Measurements from ENCODE around the gene MRPL30.
"Not testable (repeated sequence)": the region's sequence is repeated elsewhere in the genome, so short reads cannot be mapped to it uniquely, and the experiment has no call there.

The MRPL30 gene

GRCh38 chr2:99205491-99205890 lies 24.5 kb downstream of the MRPL30 start:
- peaks cover 63% of the 10 kb centered on the region for H3K9me3 Mint-ChIP-seq
- no peak overlapping the region for H3K27ac Mint-ChIP-seq
- peaks cover 3% of the 10 kb centered on the region for H3K27me3 Mint-ChIP-seq (ENCODE audit: low read depth, poor library complexity)
- TF ChIP-seq CTCF (IDR thresholded peaks at IDR 0.05) = no peak
- no peak overlapping the region for H3K4me3 Mint-ChIP-seq
- no peaks in the 10 kb centered on the region for H3K4me1 Mint-ChIP-seq
- peaks cover 80% of the 10 kb centered on the region for H3K36me3 Mint-ChIP-seq (ENCODE audit: low read depth)
- no peak for DNase-seq

GRCh38 chr2:99216096-99216495 lies 35.1 kb downstream of the MRPL30 start:
- no peak for DNase-seq
- Mint-ChIP-seq H3K9me3 (no peaks in the 10 kb centered on the region), H3K36me3 (ENCODE audit: low read depth) (peaks cover 24% of the 10 kb centered on the region), H3K27ac (no peak overlapping the region), H3K4me3 (no peak overlapping the region), H3K27me3 (ENCODE audit: low read depth, poor library complexity) (no peaks in the 10 kb centered on the region), H3K4me1 (no peaks in the 10 kb centered on the region)
- no peak for TF ChIP-seq CTCF (IDR thresholded peaks at IDR 0.05)

GRCh38 chr2:99217929-99218501 lies 37.0 kb downstream of the MRPL30 start:
- no peak overlapping the region for H3K4me3 Mint-ChIP-seq
- H3K4me1 Mint-ChIP-seq = no peaks in the 10 kb centered on the region
- no peaks in the 10 kb centered on the region for H3K27me3 Mint-ChIP-seq (ENCODE audit: low read depth, poor library complexity)
- TF ChIP-seq CTCF (IDR thresholded peaks at IDR 0.05) = no peak
- H3K36me3 Mint-ChIP-seq (ENCODE audit: low read depth) = peaks cover 24% of the 10 kb centered on the region
- H3K9me3 Mint-ChIP-seq = no peaks in the 10 kb centered on the region
- peak overlapping the region; percentile 13 for H3K27ac Mint-ChIP-seq
- DNase-seq = no peak

- H3K9me3 Mint-ChIP-seq = peaks cover 73% of the 10 kb centered on the region
- not testable (repeated sequence) for H3K4me1 Mint-ChIP-seq; H3K27me3 Mint-ChIP-seq (ENCODE audit: low read depth, poor library complexity); H3K4me3 Mint-ChIP-seq; H3K27ac Mint-ChIP-seq; DNase-seq
- peaks cover 15% of the 10 kb centered on the region for H3K36me3 Mint-ChIP-seq (ENCODE audit: low read depth)
Observed at GRCh38 chr2:99233177-99233576, 52.2 kb downstream of the MRPL30 start.

GRCh38 chr2:99238599-99238998 lies 57.6 kb downstream of the MRPL30 start:
- H3K4me1 Mint-ChIP-seq = no peaks in the 10 kb centered on the region
- H3K27ac Mint-ChIP-seq = no peak overlapping the region
- no peak overlapping the region for H3K4me3 Mint-ChIP-seq
- H3K9me3 Mint-ChIP-seq = peaks cover 25% of the 10 kb centered on the region
- no peak for TF ChIP-seq CTCF (IDR thresholded peaks at IDR 0.05)
- no peak for DNase-seq
- peaks cover 3% of the 10 kb centered on the region for H3K27me3 Mint-ChIP-seq (ENCODE audit: low read depth, poor library complexity)
- H3K36me3 Mint-ChIP-seq (ENCODE audit: low read depth) = no peaks in the 10 kb centered on the region

GRCh38 chr2:99240431-99240830 lies 59.4 kb downstream of the MRPL30 start:
- no peak for DNase-seq
- Mint-ChIP-seq H3K27me3 (ENCODE audit: low read depth, poor library complexity) (peaks cover under 1% of the 10 kb centered on the region), H3K27ac (no peak overlapping the region), H3K36me3 (ENCODE audit: low read depth) (no peaks in the 10 kb centered on the region), H3K9me3 (peaks cover 7% of the 10 kb centered on the region), H3K4me1 (no peaks in the 10 kb centered on the region), H3K4me3 (no peak overlapping the region)
- no peak for TF ChIP-seq CTCF (IDR thresholded peaks at IDR 0.05)
